ENCODE results near the gene MYOT.

Gene MYOT

GRCh38 chr5:137872466-137872865, 4.8 kb downstream of the MYOT start:
- no peak overlapping the region for H3K4me3 Mint-ChIP-seq
- H3K27me3 Mint-ChIP-seq, result no peaks in the 10 kb centered on the region
- ATAC-seq, result no peak

GRCh38 chr5:137876101-137876500, 8.4 kb downstream of the MYOT start:
- DNase-seq, result no peak
- H3K4me3 Mint-ChIP-seq, result no peak overlapping the region
- no peaks in the 10 kb centered on the region for H3K27me3 Mint-ChIP-seq

More at GRCh38 chr5:137872466-137872865, 4.8 kb downstream of the MYOT start:
- Mint-ChIP-seq H3K27ac (no peak overlapping the region), H3K4me1 (peaks cover 5% of the 10 kb centered on the region), H3K9me3 (no peaks in the 10 kb centered on the region)
- no peak for DNase-seq

GRCh38 chr5:137880313-137880712, 12.7 kb downstream of the MYOT start:
- H3K27ac Mint-ChIP-seq, result no peak overlapping the region
- no peaks in the 10 kb centered on the region for H3K9me3 Mint-ChIP-seq
- no peak for ATAC-seq
- no peaks in the 10 kb centered on the region for H3K4me1 Mint-ChIP-seq
- H3K27me3 Mint-ChIP-seq, result no peaks in the 10 kb centered on the region
- no peak for DNase-seq
- H3K4me3 Mint-ChIP-seq, result no peak overlapping the region

More at GRCh38 chr5:137876101-137876500, 8.4 kb downstream of the MYOT start:
- H3K4me1 Mint-ChIP-seq, result peaks cover 5% of the 10 kb centered on the region
- no peak overlapping the region for H3K27ac Mint-ChIP-seq
- ATAC-seq, result no peak
- H3K9me3 Mint-ChIP-seq, result no peaks in the 10 kb centered on the region

GRCh38 chr5:137887831-137888230, 20.2 kb downstream of the MYOT start:
- no peak overlapping the region for H3K27ac Mint-ChIP-seq
- peak overlapping the region; percentile 51 to 91 for H3K4me3 Mint-ChIP-seq

GRCh38 chr5:137888466-137888862, 20.8 kb downstream of the MYOT start:
- Mint-ChIP-seq H3K27me3 (peaks cover 2% of the 10 kb centered on the region), H3K4me3 (peak overlapping the region; percentile 87 to 91), H3K27ac (peak overlapping the region; percentile 91 to 93), H3K9me3 (no peaks in the 10 kb centered on the region), H3K4me1 (peaks cover 25% of the 10 kb centered on the region)
- ATAC-seq (no peak), DNase-seq (no peak)

More at GRCh38 chr5:137887831-137888230, 20.2 kb downstream of the MYOT start:
- ATAC-seq (no peak), DNase-seq (no peak)
- Mint-ChIP-seq H3K9me3 (no peaks in the 10 kb centered on the region), H3K27me3 (no peaks in the 10 kb centered on the region), H3K4me1 (peaks cover 25% of the 10 kb centered on the region)

- Mint-ChIP-seq H3K27me3 (peaks cover 6% of the 10 kb centered on the region), H3K4me1 (peaks cover 25% of the 10 kb centered on the region), H3K27ac (peak within 1 kb of the TSS; percentile 91 to 93), H3K9me3 (no peaks in the 10 kb centered on the region), H3K4me3 (peak within 1 kb of the TSS; percentile 87 to 91)
- DNase-seq (peak; percentile 88 to 91), ATAC-seq (peak; percentile 100)
Measured at GRCh38 chr5:137888863-137889759, 21.5 kb downstream of the MYOT start, which contains the start of gene PKD2L2. TSS of gene PKD2L2 (plus strand) at chr5:137889457. CDS start at chr5:137889492, 35 bp downstream.

- Mint-ChIP-seq H3K27ac (no peak overlapping the region), H3K4me3 (no peak overlapping the region), H3K27me3 (peaks cover 6% of the 10 kb centered on the region), H3K4me1 (peaks cover 25% of the 10 kb centered on the region), H3K9me3 (no peaks in the 10 kb centered on the region)
- no peak for DNase-seq
- ATAC-seq, result no peak
Measured at GRCh38 chr5:137890845-137891244, 23.2 kb downstream of the MYOT start.

GRCh38 chr5:137891849-137892248, 24.2 kb downstream of the MYOT start:
- DNase-seq, result no peak
- no peak overlapping the region for H3K27ac Mint-ChIP-seq

GRCh38 chr5:137894586-137894985, 26.9 kb downstream of the MYOT start:
- no peak for DNase-seq

More at GRCh38 chr5:137891849-137892248, 24.2 kb downstream of the MYOT start:
- Mint-ChIP-seq H3K9me3 (no peaks in the 10 kb centered on the region), H3K4me3 (no peak overlapping the region), H3K27me3 (peaks cover 6% of the 10 kb centered on the region), H3K4me1 (peaks cover 18% of the 10 kb centered on the region)
- no peak for ATAC-seq

GRCh38 chr5:137896560-137896959, 28.9 kb downstream of the MYOT start:
- H3K9me3 Mint-ChIP-seq, result no peaks in the 10 kb centered on the region
- H3K27me3 Mint-ChIP-seq, result peaks cover 14% of the 10 kb centered on the region
- DNase-seq, result no peak
- no peak overlapping the region for H3K4me3 Mint-ChIP-seq
- H3K4me1 Mint-ChIP-seq, result peaks cover 6% of the 10 kb centered on the region
- ATAC-seq, result no peak
- no peak overlapping the region for H3K27ac Mint-ChIP-seq

More at GRCh38 chr5:137894586-137894985, 26.9 kb downstream of the MYOT start:
- Mint-ChIP-seq H3K9me3 (no peaks in the 10 kb centered on the region), H3K4me3 (no peak overlapping the region), H3K27me3 (peaks cover 6% of the 10 kb centered on the region), H3K4me1 (peaks cover 3% of the 10 kb centered on the region), H3K27ac (no peak overlapping the region)
- no peak for ATAC-seq

- no peak for DNase-seq
- H3K27ac Mint-ChIP-seq, result no peak overlapping the region
- H3K4me1 Mint-ChIP-seq, result peaks cover 6% of the 10 kb centered on the region
- no peak overlapping the region for H3K4me3 Mint-ChIP-seq
- H3K27me3 Mint-ChIP-seq, result peaks cover 19% of the 10 kb centered on the region
- H3K9me3 Mint-ChIP-seq, result no peaks in the 10 kb centered on the region
- no peak for ATAC-seq
Measured at GRCh38 chr5:137899493-137899892, 31.8 kb downstream of the MYOT start.

GRCh38 chr5:137901011-137901817, 33.6 kb downstream of the MYOT start:
- Mint-ChIP-seq H3K27me3 (peaks cover 19% of the 10 kb centered on the region), H3K4me1 (peaks cover 6% of the 10 kb centered on the region), H3K27ac (peak overlapping the region in 1 of 2 donors; percentile 54), H3K4me3 (peak overlapping the region in 1 of 2 donors; percentile 21), H3K9me3 (no peaks in the 10 kb centered on the region)
- ATAC-seq, result no peak
- no peak for DNase-seq

- no peak for ATAC-seq
- no peak for DNase-seq
- Mint-ChIP-seq H3K4me3 (no peak overlapping the region), H3K27me3 (peaks cover 19% of the 10 kb centered on the region), H3K4me1 (peaks cover 6% of the 10 kb centered on the region), H3K9me3 (no peaks in the 10 kb centered on the region), H3K27ac (peak overlapping the region in 1 of 2 donors; percentile 2)
Measured at GRCh38 chr5:137902408-137903133, 34.9 kb downstream of the MYOT start.

GRCh38 chr5:137914758-137915157, 47.1 kb downstream of the MYOT start:
- Mint-ChIP-seq H3K27ac (no peak overlapping the region), H3K4me1 (no peaks in the 10 kb centered on the region)

GRCh38 chr5:137916923-137917322, 49.3 kb downstream of the MYOT start:
- H3K4me3 Mint-ChIP-seq, result no peak overlapping the region
- H3K9me3 Mint-ChIP-seq, result peaks cover 11 to 12% of the 10 kb centered on the region in 2 donors
- peak overlapping the region in 1 of 2 donors; percentile 72 for H3K27ac Mint-ChIP-seq
- DNase-seq (no peak), ATAC-seq (no peak)
- H3K27me3 Mint-ChIP-seq, result no peaks in the 10 kb centered on the region
- H3K4me1 Mint-ChIP-seq, result no peaks in the 10 kb centered on the region

More at GRCh38 chr5:137914758-137915157, 47.1 kb downstream of the MYOT start:
- Mint-ChIP-seq H3K27me3 (no peaks in the 10 kb centered on the region), H3K4me3 (no peak overlapping the region), H3K9me3 (peaks cover 11 to 12% of the 10 kb centered on the region in 2 donors)
- DNase-seq (no peak), ATAC-seq (no peak)
